SK-N-MC (cell line): ENCODE data around the gene ARNT2.

Experiments used
- EZH2 ChIP-seq: fragments of 200-600 bp; sonication (generic); IDR thresholded peaks from one replicate; pipeline ENCODE4 v1.6.1; 2017; ENCODE audit warnings: antibody characterized with exemption
- FOXP2 ChIP-seq: optimal IDR thresholded peaks from 2 replicates; pipeline ENCODE3; 2011; ENCODE audit warnings: mild to moderate bottlenecking, moderate library complexity; ENCODE audit not compliant: insufficient read depth; ENCODE audit errors: extremely low read length, control extremely low read depth
- POLR2AphosphoS5 ChIP-seq: IDR thresholded peaks from 2 replicates; pipeline ENCODE4 v1.6.1; 2012; ENCODE audit warnings: mild to moderate bottlenecking, low read depth, low read length, borderline replicate concordance

- TF ChIP-seq POLR2AphosphoS5, result no peak
- TF ChIP-seq EZH2, result no peak
- no peak for TF ChIP-seq FOXP2
Observed at GRCh38 chr15:80630981-80631380, 226.8 kb downstream of the ARNT2 start.
